ENCODE measurements around the gene HIVEP2. TPM values are rescaled to one million over a fixed set of nuclear protein-coding genes. Genes with fewer than 3 reads are reported as not detected.

The HIVEP2 gene
- total and polyA plus RNA-seq, 2 donors (not counting 3 experiments of a cell fraction or from before 2014, with no cell fraction given): 1.3 to 4.7 TPM

- Histone ChIP-seq H3K36me3 (ENCODE audit: control insufficient read depth in 2 of 2, extremely low read depth in 1 of 2, insufficient read depth in 2 of 2, low read length in 2 of 2) (no peaks in the 10 kb centered on the region), H3K4me3 (replicated peaks in 1 of 3; ENCODE audit: insufficient read depth in 1 of 3, low read depth in 1 of 3, low read length in 3 of 3) (no peak overlapping the region), H3K79me2 (ENCODE audit: control insufficient read depth, insufficient read depth, low read length) (no peaks in the 10 kb centered on the region), H3K9me3 (replicated peaks; ENCODE audit: control insufficient read depth, insufficient read depth, low read length) (no peaks in the 10 kb centered on the region), H4K20me1 (replicated peaks; ENCODE audit: control insufficient read depth, extremely low read depth, insufficient read depth, low read length) (no peaks in the 10 kb centered on the region), H3K9me1 (replicated peaks; ENCODE audit: control insufficient read depth, extremely low read depth, insufficient read depth, low read length) (no peaks in the 10 kb centered on the region), H3K4me2 (ENCODE audit: insufficient read depth, low read length) (no peak overlapping the region), H2AFZ (ENCODE audit: low read depth, low read length) (no peak overlapping the region), H3K9ac (replicated peaks; ENCODE audit: extremely low read depth, insufficient read depth, low read length) (no peak overlapping the region), H3K4me1 (ENCODE audit: control insufficient read depth, extremely low read depth, insufficient read depth, low read length) (peaks cover 14% of the 10 kb centered on the region), H3K27me3 (ENCODE audit: control insufficient read depth in 2 of 2, insufficient read depth in 2 of 2, low read length in 2 of 2) (no peaks in the 10 kb centered on the region), H3K27ac (ENCODE audit: insufficient read depth, low read depth, low read length) (no peak overlapping the region)
- ChIA-PET POLR2A (no interaction called here), CTCF (no interaction called here)
- intact Hi-C loops (cut with micrococcal nuclease): no loop called here
- DNase-seq (ENCODE audit: low read depth, low spot score) (no peak), FAIRE-seq (no peak)
- dilution Hi-C loops (cut with MboI; ENCODE audit: extremely low pct_ligation_motif_present, low sequenced_read_pairs): no loop called here
- no TSS peak for BruUV-seq (replicated peaks)
- TF ChIP-seq MYC (IDR thresholded peaks at IDR 0.05; ENCODE audit: low read depth, low read length): no peak
- no peak for TF ChIP-seq JUN (IDR thresholded peaks at IDR 0.05; ENCODE audit: borderline replicate concordance, insufficient read depth, insufficient read length, low read depth)
- TF ChIP-seq EZH2 (IDR thresholded peaks at IDR 0.05; ENCODE audit: borderline replicate concordance, low read depth, low read length, severe bottlenecking): no peak
- no peak for TF ChIP-seq FOS (IDR thresholded peaks at IDR 0.05; ENCODE audit: borderline replicate concordance, insufficient read depth, low read length)
- no peak for TF ChIP-seq POLR2A (IDR thresholded peaks at IDR 0.05; ENCODE audit: low read depth, low read length)
- no peak for TF ChIP-seq CTCF (IDR thresholded peaks at IDR 0.05; ENCODE audit: extremely low read depth in 1 of 2, insufficient read depth in 1 of 2, low read depth in 1 of 2, low read length in 2 of 2)
- no peak for TF ChIP-seq MAX (IDR thresholded peaks at IDR 0.05; ENCODE audit: insufficient read depth, insufficient read length)
- no peak for TF ChIP-seq GATA2 (IDR thresholded peaks at IDR 0.05; ENCODE audit: insufficient read depth, insufficient read length, low read depth, low read length)
- no peak for TF ChIP-seq POLR2AphosphoS5 (IDR thresholded peaks at IDR 0.05; ENCODE audit: insufficient read depth, low read depth, low read length)
Observed at GRCh38 chr6:142816031-142816430, 128.9 kb downstream of the HIVEP2 start.
